Esophagus muscularis mucosa (tissue), 4 donors: ENCODE measurements around the gene PHC3.

ENCODE experiments used
- EP300 ChIP-seq: sonication (generic); formaldehyde crosslinking; IDR thresholded peaks from one replicate; pipeline ENCODE4 v1.6.1; 2017; ENCODE audit warnings: antibody characterized with exemption
- POLR2A ChIP-seq: fragments of 450-650 bp; IDR thresholded peaks from one replicate; pipeline ENCODE4 v1.6.1; 2017; ENCODE audit warnings: antibody characterized with exemption, moderate library complexity, mild to moderate bottlenecking, low read depth
- TF ChIP-seq, protein P1 (sequence below), 3 experiments: fragments of 200-600 bp in 2 of 3; fragments of 450-650 bp in 1 of 3; sonication (generic) in 2 of 3; IDR thresholded peaks; one replicate each; pipeline ENCODE4 v1.5.1; 2017 to 2019; ENCODE audit warnings: antibody characterized with exemption in 3 of 3, mild to moderate bottlenecking in 2 of 3, moderate library complexity in 1 of 3

DNA sequence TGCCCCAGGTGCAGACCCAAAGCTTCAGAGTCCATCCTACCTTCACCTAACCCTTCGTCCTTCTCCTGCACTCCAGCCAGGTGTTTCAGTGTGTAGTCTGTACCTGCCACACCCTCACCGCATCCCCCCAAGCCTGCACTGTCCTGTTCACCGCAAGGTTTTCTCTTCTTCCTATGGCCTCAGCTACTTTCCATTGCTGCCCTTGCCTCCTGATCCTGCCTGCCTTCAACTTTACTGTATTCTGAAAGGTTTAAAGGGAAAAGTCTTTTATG, 134.5 kb downstream of the PHC3 start:
- TF ChIP-seq, protein P1, sequence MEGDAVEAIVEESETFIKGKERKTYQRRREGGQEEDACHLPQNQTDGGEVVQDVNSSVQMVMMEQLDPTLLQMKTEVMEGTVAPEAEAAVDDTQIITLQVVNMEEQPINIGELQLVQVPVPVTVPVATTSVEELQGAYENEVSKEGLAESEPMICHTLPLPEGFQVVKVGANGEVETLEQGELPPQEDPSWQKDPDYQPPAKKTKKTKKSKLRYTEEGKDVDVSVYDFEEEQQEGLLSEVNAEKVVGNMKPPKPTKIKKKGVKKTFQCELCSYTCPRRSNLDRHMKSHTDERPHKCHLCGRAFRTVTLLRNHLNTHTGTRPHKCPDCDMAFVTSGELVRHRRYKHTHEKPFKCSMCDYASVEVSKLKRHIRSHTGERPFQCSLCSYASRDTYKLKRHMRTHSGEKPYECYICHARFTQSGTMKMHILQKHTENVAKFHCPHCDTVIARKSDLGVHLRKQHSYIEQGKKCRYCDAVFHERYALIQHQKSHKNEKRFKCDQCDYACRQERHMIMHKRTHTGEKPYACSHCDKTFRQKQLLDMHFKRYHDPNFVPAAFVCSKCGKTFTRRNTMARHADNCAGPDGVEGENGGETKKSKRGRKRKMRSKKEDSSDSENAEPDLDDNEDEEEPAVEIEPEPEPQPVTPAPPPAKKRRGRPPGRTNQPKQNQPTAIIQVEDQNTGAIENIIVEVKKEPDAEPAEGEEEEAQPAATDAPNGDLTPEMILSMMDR (IDR thresholded peaks at IDR 0.05), result no peak
- no peak for TF ChIP-seq POLR2A
- no peak for TF ChIP-seq EP300
